IPS-NIHi11 (cell line): ENCODE results near the gene STK35.

Experiments used
- DNase-seq: peaks from one replicate; pipeline ENCODE4 v3.0.0; 2012; ENCODE audit warnings: mixed read lengths, low spot score

Gene STK35

DNA sequence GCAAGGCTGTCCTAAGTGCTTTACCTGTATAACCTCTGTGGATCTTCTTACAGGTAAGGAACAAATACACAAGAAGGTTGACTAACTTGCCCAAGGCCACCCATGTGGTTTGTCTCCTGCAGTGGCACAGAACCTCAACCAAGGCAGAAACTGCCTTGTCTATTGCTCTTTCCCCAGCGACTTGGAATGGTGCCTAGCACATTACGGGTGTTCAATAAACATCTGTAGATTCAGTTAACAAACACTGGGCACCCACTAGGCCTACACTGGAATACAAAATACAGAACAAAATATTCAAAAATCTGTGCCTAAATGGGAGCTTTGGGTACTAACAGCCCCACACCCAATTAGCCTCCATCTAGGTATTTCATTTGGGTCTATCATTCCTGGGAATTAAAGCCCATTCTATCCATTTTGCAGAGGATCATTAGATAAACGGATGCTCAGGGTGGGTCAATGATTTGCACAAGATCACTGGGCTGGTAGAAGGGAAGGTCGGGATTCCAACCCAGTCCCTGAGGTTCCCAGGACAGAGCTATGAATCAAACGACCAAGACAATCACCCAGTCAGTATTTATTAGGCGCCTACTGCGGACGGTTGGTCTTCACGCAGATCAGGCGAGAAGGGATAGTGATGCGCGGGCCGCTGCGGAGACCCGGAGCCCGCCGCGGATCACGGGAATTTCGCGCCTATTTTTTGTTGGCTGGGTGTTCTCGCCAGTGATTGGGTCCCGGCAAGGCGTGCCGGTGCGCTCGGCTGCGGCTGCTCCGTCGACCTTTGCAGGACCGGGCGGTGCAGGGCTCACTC is at the start of gene STK35:
TSS of gene STK35 (plus strand) at position 771 of the 808 bp plus-strand sequence. CDS start 55 bp downstream, outside the sequence.
- DNase-seq, result peak; percentile 88

DNA sequence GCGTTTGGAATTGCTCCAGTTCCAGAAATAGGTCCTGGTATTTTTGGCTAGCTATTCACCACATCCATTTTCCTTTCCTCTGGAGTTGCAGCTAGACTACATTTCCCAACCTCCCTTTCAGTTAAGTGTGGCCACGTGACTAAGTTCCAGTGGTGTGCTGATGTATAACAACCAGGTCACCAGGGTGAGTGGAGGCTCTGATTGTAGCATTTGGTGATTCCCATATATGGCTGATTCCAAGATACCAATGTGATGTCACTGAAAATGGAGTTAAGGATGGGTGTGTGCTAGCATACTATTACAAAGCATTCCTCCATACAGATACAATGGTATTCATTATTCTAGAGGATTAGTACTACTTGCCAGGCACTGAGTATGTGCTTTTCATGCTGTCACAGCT is 49.7 kb upstream of the STK35 start:
- DNase-seq, result peak; percentile 19

DNA sequence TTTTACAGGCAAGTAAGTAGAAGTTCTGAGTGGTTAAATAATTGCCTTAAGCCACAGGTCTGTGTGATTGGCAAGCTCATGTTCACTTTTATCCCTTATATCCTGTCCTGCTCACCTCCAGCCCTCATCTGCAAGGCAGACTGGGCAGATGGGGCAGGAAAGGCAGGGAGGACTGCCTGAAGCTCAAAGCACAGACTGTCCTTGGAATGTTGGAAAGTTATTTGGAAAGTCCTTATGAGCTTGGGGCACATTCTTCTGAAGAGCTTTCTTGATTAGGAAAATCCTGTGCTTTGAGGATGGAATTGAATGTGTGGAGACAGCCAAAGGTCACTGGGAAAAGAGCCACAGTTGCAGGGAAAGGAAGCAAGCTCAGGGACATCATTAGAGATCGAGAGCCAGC is 48.9 kb upstream of the STK35 start:
- DNase-seq, result no peak

DNA sequence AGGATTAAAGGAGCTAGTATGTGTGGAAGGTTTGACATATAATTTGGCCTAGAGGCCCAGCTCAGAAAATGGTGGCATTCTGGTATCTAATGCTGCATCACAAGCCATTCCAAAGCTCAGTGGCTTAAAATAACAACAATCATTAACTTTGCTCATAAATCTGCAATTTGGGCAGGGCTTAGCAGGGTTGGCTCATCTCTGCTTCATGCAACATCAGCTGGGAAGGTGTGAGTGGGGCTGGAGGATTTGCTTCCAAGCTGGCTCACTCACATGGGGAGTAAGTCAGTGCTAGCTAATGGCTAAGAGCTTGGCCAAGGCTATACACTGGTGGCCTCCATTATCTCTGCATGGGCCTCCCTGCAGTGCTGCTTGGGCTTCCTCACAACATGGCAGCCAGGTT is 48.0 kb upstream of the STK35 start:
- DNase-seq, result no peak

DNA sequence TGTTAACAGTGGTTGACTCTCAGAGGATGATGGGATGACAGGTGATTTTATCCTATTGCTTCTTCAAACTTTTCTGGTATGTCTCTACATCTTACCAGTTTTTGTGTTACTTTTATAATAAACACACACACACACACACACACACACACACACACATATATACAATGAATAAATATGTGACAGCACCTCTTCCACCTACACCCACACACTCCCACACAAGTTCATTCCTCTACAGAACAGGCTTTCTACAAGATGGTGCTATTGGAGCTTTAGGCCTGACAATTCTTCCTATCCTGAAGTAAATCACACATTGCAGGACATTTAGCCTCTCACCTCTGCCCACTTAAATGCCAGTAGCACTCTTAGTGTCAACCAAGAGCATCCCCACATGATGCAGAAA is 46.7 kb upstream of the STK35 start:
- no peak for DNase-seq

DNA sequence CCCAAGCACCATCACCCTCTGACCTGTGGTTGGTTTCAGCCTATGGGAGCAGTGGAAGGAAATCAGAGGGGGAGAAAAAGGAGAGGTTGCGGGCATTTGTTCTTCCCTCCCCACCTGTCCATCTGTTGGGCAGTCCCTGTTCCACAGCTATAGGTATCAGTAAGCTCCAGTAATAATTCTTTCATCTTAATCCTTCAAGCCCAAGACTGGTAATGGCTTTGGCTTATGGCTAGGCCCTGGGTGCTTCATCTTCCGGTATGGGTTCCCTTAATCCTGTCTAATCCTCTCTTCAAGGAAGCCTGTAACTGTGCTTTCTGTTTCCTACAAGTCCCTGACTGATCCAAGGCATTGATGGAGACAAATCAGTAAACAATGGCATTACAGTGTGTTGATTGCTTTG is 42.2 kb upstream of the STK35 start:
- DNase-seq, result no peak

DNA sequence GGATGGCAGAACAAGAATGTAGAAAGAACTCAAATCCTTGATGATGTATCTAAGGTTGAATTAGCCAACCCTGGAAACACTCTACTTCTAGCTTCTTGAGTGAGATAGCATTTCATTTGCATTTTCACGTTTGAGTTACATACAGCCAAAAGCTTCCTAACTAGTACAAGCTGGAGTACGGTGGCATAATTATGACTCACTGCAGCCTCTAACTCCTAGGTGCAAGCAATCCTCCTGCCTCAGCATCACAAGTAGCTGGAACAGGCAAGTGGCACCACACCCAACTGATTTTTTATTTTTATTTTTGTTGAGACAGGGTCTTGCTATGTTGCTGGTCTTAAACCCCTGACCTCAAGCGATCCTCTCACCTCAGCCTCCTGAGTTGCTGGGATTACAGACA is 36.5 kb upstream of the STK35 start:
- no peak for DNase-seq

DNA sequence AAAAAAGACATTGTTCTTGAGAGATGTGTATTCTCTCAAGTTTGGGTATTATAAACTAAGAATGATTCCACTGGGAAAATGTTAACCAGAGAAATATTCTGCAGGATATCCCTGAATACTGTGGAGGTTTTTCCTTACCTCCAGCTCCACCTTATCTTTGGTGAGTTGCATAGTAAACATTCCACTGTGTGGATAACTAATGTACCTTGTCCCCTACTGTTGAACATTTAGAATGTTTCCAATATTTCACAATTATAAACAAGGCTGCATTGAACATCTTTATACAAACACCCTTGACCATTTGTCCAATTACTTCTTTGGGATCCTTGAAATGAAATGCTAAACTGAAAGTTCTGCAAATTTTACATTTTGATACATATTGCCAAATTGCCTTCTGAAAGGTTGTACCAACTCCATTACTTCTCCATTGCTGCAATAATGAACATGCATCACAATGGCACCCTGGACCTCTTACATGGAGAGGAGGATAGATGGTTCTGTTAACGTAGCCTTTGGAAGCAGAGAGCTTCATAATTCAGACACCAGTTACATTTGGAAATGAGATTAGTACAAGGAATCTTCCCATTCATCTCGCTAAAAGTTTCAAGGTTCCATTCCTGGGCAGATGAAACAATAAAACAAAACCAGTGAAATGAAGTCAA is 35.0 kb upstream of the STK35 start:
- DNase-seq, result no peak

DNA sequence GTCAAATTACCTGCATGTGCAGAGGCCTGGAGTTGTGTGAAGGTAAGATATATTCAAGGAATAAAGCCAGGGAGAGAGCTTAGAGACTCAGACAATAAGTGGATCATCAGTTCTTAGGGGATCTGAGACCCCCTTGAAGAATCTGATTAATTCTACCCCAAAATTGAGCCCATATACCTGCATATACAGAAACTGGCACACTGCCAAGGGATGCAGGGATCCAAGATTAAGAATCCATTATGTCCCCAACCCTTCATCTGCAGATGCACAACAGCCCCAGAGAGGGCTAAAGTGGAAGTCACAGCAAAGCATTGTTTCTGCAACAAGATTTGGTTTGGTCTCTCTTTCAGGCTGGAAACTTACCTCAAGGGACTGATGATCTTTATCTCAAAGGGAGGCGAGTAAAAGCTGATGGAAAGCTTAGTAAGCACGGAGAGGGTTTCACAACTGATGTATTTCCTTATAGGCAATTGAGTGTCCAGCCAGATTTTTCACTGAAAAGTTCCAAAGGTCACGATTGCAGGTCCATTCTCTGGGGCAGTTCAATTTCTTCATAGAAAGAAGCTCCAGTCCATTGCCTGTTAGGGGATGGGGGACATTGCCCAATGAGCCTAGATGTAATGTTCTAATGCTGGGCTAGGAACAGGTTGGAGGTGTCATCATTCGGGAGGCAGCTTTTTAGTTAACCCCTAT is 20.9 kb upstream of the STK35 start:
- DNase-seq, result no peak

DNA sequence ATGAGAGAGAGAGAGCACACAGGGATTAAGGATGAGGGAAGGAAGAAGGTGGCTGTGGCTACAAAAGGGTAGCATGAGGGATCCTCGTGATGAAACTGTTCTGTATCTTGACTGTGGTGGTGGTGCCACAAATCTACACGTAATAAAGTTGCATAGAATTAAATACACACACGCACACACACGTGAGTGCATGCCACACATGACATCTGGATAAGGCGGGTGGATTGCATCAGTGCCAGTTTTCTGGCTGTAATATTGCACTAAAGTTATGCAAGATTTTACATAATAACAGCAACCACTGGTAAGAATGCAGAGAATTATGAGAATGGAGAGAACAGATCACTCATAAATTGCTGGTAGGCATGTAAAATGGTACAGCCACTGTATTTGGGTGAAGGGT is 16.9 kb upstream of the STK35 start:
- no peak for DNase-seq

DNA sequence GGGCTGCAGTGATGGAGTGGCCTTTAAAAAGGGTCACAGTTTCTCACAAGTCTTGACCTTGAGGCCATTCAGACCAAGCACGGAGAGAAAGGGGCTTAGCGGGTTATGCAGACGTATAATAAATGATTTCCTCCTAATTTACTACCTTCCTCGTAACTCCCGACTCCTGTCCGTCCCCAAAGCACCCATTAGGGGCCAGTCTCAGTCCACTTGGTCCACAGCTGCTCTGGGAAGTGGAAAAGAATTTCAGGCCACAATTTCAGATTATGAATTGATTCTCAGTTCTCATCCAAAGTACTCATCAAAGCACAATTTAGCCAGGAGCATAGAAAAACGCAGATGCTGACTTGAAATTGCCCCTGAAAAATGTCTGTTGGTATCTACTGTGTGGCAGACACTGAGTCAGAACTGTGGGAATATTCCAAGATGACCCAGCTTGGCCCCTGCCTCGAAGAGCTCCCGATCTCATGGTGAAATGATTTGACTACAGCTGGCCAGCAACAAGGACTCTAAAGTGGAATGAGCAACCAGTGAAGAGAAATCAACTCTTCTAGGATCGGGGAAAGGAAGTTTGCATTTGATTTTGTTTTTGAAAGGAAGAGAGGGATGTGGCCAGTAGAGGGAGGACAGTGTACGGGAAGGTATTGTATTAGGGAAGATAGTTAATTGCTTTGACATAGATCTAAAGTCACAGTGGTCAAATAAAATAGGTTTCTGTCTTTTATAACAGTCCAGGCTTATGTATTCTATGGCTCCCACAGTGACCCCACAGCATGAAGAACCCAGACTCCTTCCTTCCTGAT is 15.2 kb upstream of the STK35 start:
- no peak for DNase-seq

DNA sequence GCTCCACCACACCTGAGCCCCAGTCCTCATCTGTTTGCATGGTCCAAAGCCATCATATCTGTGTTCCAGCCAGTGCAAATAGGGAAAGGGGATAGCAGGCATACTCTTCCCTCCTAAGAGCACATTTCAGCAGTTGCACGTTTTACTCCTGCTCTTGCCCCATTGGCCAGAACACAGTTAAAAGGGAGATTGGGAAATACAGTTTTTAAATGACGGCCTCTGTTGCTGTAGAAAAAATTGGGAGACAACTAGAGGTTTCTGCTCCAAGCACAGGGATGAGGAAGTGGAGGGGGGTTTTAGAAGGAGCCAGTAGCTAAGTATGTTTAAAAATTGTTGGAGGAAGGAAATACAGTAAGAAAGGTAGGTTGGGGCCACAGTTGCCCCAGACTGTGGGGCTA is 14.6 kb upstream of the STK35 start:
- no peak for DNase-seq

DNA sequence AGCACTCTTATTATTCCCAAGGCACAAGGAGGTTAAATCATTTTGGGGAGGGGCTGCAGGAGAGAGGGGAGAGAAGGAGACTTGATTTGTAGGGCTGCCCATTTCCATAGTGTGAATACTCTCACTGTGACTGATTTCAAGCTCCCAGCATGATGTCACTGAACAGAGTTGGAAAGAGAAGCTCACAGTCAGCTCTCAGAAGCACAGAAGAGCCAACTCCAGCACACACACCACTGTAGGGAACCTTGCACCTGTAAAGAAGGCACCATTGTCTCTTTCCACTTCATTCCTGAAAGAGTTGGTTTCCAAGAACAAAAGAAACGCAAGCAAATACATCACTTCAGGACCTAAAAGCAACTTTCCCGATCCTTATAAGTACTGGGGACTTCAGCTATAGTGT is 12.7 kb upstream of the STK35 start:
- DNase-seq, result peak; percentile 20

DNA sequence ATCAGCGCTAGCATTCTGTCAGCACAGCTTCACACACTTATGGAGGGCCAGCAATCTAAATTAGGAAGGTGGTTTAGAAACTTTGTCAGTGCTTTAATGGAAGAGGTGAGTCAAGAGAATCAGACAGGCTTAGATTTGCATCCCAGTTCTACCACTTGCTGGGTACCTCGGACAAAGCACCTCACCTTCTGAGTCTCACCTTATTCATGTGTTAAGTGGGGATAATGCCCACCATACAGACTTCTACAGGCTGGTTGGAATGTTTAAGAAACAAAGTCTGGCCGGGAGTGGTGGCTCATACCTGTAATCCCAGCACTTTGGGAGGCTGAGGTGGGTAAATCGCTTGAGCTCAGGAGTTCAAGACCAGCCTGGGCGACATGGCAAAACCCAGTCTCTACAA is 12.2 kb upstream of the STK35 start:
- peak; percentile 42 for DNase-seq

DNA sequence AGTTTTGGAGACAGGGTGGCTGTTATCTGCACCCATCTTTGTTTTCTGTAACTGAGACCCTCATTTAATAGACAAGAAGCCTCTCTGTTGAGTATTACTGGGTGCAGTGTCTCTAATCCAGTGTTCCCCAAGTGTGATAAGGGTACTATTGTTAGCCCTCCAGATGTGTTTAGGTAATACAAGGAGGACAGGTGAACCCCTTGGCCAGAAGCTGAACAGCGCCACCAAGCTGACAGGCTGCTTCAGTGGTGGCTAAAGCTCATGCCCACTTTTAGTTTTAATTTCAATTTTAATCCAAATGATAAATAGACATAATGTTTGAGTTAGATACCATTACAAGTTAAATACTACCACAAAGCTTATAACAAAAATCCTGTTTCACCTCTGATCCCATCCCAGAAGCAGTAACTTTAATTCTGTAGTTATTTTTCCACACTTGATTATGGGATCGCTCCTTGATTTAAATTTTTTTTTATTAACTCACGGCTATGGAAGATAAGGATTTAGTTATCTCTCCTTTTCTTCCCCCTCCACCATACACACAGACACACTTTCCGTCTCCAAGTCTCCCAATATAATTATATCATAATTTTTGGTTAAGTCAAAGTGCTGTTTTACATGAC is 8.4 kb upstream of the STK35 start:
- peak; percentile 70 for DNase-seq

DNA sequence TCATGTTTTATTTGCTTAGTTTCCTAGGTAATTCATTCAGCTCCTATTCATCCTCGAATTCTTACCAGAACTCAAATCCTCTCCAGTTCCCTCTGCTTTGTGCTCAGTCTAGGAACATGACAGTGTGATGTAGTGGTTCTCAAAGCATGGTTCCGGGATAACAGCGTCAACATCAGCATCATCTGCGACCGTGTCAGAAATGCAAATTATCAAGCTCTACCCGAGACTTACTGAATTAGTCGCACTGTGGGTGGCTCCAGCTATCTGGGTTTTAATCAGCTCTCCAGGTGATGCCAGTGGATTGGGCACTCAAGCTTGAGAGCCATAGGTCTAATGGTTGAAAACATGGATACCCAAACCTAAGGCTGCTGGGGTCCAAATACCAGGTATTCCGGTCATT is 7.7 kb upstream of the STK35 start:
- no peak for DNase-seq

DNA sequence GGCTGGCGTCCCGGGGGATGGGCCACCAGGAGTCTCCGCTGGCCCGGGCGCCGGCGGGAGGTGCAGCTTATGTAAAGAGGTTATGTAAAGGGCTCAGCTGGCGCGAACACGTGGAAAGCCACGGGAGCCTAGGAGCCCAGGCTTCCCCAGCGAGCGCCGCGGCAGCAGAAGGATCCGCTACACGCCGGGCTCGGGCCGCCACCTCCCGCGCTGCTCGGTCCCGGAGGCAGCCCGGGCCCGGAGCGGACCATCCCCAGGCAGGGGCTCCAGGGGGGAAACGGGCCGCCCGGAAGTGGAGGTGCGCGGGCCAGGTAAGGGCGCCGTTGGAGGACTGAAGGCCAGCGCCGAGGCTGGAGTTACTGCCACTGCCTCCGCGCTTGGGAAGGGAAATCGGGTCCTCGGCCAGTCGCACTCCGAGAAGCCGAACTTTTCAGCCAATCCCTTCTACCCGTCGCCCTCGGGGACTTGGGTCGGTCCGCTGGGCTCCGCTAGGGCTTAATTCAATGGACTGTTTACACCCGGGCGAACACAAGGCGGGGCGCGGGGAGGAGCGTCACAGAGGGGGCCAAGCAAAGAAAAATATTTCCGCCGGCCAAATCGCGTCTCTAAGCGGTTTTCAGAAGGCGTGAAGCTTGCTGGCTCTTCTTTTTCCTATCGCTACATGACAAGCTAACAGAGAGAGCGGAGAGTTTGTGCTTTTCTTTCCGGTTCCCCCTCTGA is 398 bp downstream of the STK35 start:
- DNase-seq, result peak; percentile 93

DNA sequence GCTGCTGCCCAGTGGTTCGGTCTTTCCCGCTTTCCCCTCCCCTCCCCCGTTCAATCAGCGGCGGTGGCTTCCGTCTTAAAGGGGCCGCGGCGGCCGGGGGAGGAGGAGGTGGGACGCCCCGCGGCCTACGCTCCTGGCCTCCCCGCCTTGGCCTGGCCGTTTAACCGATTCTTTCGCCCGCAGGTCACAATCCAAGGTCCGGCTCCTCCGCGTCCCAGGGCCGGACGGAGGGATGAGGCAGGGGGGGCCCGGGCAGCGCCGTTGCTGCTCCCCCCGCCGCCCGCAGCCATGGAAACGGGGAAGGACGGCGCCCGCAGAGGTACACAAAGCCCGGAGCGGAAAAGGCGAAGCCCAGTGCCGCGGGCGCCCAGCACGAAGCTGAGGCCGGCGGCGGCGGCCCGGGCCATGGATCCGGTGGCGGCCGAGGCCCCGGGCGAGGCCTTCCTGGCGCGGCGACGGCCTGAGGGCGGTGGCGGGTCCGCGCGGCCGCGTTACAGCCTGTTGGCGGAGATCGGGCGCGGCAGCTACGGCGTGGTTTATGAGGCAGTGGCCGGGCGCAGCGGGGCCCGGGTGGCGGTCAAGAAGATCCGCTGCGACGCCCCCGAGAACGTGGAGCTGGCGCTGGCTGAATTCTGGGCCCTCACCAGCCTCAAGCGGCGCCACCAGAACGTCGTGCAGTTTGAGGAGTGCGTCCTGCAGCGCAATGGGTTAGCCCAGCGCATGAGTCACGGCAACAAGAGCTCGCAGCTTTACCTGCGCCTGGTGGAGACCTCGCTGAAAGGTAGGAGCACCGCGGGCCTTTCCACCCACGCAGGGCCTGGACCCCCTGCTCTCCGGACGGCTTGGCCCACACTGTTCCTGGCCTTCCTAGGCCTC is 1.2 kb downstream of the STK35 start:
- peak; percentile 97 for DNase-seq

DNA sequence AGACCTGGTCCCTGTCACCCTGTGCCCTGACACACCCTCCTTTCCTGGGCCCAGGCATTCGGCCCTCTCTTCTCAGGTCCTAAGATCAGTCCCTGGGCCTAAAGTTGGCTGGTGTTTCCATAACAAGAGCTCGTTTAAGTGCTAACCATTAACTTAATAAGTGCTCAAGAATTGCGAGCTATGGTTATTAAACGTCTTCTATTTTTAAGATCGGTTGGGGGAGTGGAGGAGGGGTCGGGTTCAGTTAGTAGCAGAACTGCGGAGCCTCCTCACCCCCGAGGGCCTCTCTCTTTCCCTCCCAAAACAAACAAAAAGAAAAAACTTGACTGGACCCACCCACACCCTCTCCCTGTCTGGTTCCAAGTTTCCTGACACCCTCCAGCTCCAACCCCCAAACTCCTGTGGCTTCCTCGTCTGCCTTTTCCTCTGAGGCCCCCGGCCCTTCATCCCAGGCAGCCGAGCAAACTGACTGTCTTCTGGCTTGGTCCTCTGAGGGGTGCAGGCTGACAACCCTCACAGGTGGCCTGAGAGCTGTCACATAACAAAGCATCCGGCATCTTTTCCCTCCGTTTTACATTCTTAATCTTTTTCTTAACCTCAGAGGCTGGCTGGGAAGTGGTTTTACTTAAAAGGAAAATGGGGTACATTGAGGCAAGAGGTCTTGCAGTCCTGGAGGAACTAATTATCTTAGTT is 2.0 kb downstream of the STK35 start:
- no peak for DNase-seq

DNA sequence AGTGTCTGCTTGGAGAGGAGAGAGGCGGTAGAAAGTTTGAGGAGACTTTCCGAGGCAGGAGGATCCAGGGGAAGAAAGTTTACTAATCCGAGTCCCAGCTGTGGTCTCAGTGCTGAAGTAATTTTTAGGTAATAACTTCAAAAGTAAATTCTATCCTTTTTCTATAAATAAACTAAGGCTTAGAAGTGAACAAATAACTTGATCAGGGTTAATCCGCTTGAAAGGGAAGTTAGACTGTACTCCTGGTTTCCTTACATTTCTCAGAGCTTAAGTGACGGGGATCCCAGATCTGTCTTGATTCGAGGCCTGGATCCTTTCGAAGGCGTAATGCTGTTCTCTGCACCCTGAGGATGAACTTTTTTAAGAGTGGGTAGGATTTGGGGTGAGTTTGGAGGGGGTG is 2.6 kb downstream of the STK35 start:
- DNase-seq, result no peak
